Upper lobe of left lung (tissue), 6 donors: ENCODE results near the gene PUM1. TPM values are rescaled to one million over a fixed set of nuclear protein-coding genes. Genes with fewer than 3 reads are reported as not detected.

Experiments used
- ATAC-seq, 2 donors: fragments of 200-7000 bp; cut with Tn5 transposase; one replicate each; pipeline ENCODE4 v1.9.1; 2022; ENCODE audit warnings: mild to moderate bottlenecking in 2 of 2, moderate library complexity in 2 of 2; ENCODE audit not compliant: low FRiP score in 2 of 2
- DNase-seq, 2 donors: peaks; one replicate each; pipeline ENCODE4 v3.0.0-alpha.2; 2019 to 2020
- H3K27ac ChIP-seq, 4 donors: fragments of 200-600 bp; sonication (generic); one replicate each; pipeline ENCODE4 v1.5.1; 2016 to 2019
- H3K27me3 ChIP-seq, 4 donors: fragments of 200-600 bp; sonication (generic); one replicate each; pipeline ENCODE4 v1.5.1; 2017 to 2019
- H3K36me3 ChIP-seq, 4 donors: fragments of 200-600 bp; sonication (generic); one replicate each; pipeline ENCODE4 v1.5.1; 2016 to 2019
- H3K4me1 ChIP-seq, 4 donors: fragments of 200-600 bp; sonication (generic); one replicate each; pipeline ENCODE4 v1.5.1; 2018 to 2019
- H3K4me3 ChIP-seq, 4 donors: fragments of 200-600 bp; sonication (generic); one replicate each; pipeline ENCODE4 v1.5.1; 2017 to 2019; ENCODE audit warnings: mild to moderate bottlenecking in 2 of 4, moderate library complexity in 1 of 4
- H3K9me3 ChIP-seq, 4 donors: fragments of 200-600 bp; sonication (generic); one replicate each; pipeline ENCODE4 v1.5.1; 2018 to 2019
- CTCF ChIP-seq, 6 experiments: fragments of 450-650 bp in 4 of 6; fragments of 200-600 bp in 2 of 6; sonication (generic) in 2 of 6; IDR thresholded peaks; one replicate each; pipeline ENCODE4 v1.5.1; 2016 to 2019; ENCODE audit warnings: antibody characterized with exemption in 6 of 6
- EP300 ChIP-seq, 4 donors: sonication (generic); formaldehyde crosslinking; IDR thresholded peaks; one replicate each; pipeline ENCODE4 v1.5.1; 2017; ENCODE audit warnings: antibody characterized with exemption in 4 of 4, control low read depth in 2 of 4
- POLR2A ChIP-seq, 4 donors: fragments of 450-650 bp; IDR thresholded peaks; one replicate each; pipeline ENCODE4 v1.5.1; 2016 to 2017; ENCODE audit warnings: antibody characterized with exemption in 4 of 4, mild to moderate bottlenecking in 2 of 4
- POLR2AphosphoS5 ChIP-seq, 2 donors: sonication (generic); formaldehyde crosslinking; IDR thresholded peaks; one replicate each; pipeline ENCODE4 v1.5.1; 2017; ENCODE audit warnings: antibody characterized with exemption in 2 of 2
- WGBS, 2 donors: methylation state at CpG; one replicate each; pipeline ENCODE4 v1.1.5; 2017 to 2018; 5-methylcytosine and 5-hydroxymethylcytosine counted together
- total RNA-seq, 6 donors: library from RNA; depleted of rRNA in 4 of 6; stranded (reverse); fragments of >200 nt in 4 of 6; gene quantifications; one replicate each; pipeline versions ENCODE4 v1.1.0 to v1.2.1, GENCODE V29; 2016 to 2021
- donor health status: DM: no; HTN: no; CAD: no; lungs with moderate emphysema.
- donor health status: DM: no; HTN: yes; CAD: no; lungs with severe emphysema.

Gene PUM1
- total RNA-seq, 6 donors from 2014 or later, result 85.7 to 124 (median 99.8) TPM

GRCh38 chr1:31020007-31020790 lies 45.3 kb downstream of the PUM1 start:
- Histone ChIP-seq H3K9me3 (no peaks in the 10 kb centered on the region), H3K4me1 (peaks cover 22 to 65% (median 40%) of the 10 kb centered on the region in 4 donors), H3K27me3 (no peaks in the 10 kb centered on the region), H3K4me3 (no peak overlapping the region), H3K27ac (no peak overlapping the region), H3K36me3 (no peaks in the 10 kb centered on the region)
- DNase-seq (no peak), ATAC-seq (no peak)
- TF ChIP-seq POLR2AphosphoS5 (IDR thresholded peaks at IDR 0.05), result no peak
- TF ChIP-seq CTCF (IDR thresholded peaks at IDR 0.05), result no peak
- no peak for TF ChIP-seq POLR2A (IDR thresholded peaks at IDR 0.05)
- TF ChIP-seq EP300 (IDR thresholded peaks at IDR 0.05), result no peak
- WGBS, 2 donors, result 50 to 57% methylated on average over 3 of the region's 3 CpGs

- 54 to 64% methylated on average over 3 of the region's 3 CpGs for WGBS, 2 donors
- Histone ChIP-seq H3K9me3 (no peaks in the 10 kb centered on the region), H3K27me3 (no peaks in the 10 kb centered on the region), H3K36me3 (no peaks in the 10 kb centered on the region), H3K4me3 (no peak overlapping the region), H3K4me1 (peaks cover 15 to 57% (median 33%) of the 10 kb centered on the region in 4 donors), H3K27ac (no peak overlapping the region)
- TF ChIP-seq POLR2A (IDR thresholded peaks at IDR 0.05), result no peak
- no peak for TF ChIP-seq POLR2AphosphoS5 (IDR thresholded peaks at IDR 0.05)
- TF ChIP-seq EP300 (IDR thresholded peaks at IDR 0.05), result no peak
- no peak for TF ChIP-seq CTCF (IDR thresholded peaks at IDR 0.05)
- no peak for DNase-seq
- ATAC-seq, result no peak
These were observed 46.1 kb downstream of the PUM1 start for GRCh38 chr1:31019401-31019800.

- Histone ChIP-seq H3K9me3 (no peaks in the 10 kb centered on the region), H3K4me1 (peaks cover 27 to 51% (median 41%) of the 10 kb centered on the region in 4 donors), H3K36me3 (no peaks in the 10 kb centered on the region), H3K27me3 (no peaks in the 10 kb centered on the region), H3K4me3 (no peak overlapping the region), H3K27ac (no peak overlapping the region)
- DNase-seq, result no peak
- 73 to 82% methylated on average over 3 of the region's 3 CpGs for WGBS, 2 donors
- no peak for ATAC-seq
- TF ChIP-seq POLR2A (IDR thresholded peaks at IDR 0.05), result no peak
- TF ChIP-seq POLR2AphosphoS5 (IDR thresholded peaks at IDR 0.05), result no peak
- no peak for TF ChIP-seq EP300 (IDR thresholded peaks at IDR 0.05)
- no peak for TF ChIP-seq CTCF (IDR thresholded peaks at IDR 0.05)
These were observed 48.6 kb downstream of the PUM1 start for GRCh38 chr1:31016868-31017267.

GRCh38 chr1:31013187-31013864 lies 52.2 kb downstream of the PUM1 start:
- DNase-seq, result no peak
- WGBS, 2 donors, result 48 to 66% methylated on average over 3 of the region's 3 CpGs
- H3K4me3 ChIP-seq, result no peak overlapping the region
- no peak for ATAC-seq
- no peaks in the 10 kb centered on the region for H3K36me3 ChIP-seq
- no peak for TF ChIP-seq POLR2AphosphoS5 (IDR thresholded peaks at IDR 0.05)
- no peak for TF ChIP-seq POLR2A (IDR thresholded peaks at IDR 0.05)
- TF ChIP-seq EP300 (IDR thresholded peaks at IDR 0.05), result no peak
- TF ChIP-seq CTCF (IDR thresholded peaks at IDR 0.05), result no peak
- no peaks in the 10 kb centered on the region for H3K27me3 ChIP-seq
- H3K9me3 ChIP-seq, result no peaks in the 10 kb centered on the region
- peaks cover 26 to 35% (median 29%) of the 10 kb centered on the region in 4 donors for H3K4me1 ChIP-seq
- no peak overlapping the region for H3K27ac ChIP-seq
